Measurements from ENCODE around the gene VASH2. TPM values are rescaled to one million over a fixed set of nuclear protein-coding genes. Genes with fewer than 3 reads are reported as not detected.

Gene VASH2
- total RNA-seq, 4 donors from 2014 or later, result 1.5 TPM; not detected in 3

DNA sequence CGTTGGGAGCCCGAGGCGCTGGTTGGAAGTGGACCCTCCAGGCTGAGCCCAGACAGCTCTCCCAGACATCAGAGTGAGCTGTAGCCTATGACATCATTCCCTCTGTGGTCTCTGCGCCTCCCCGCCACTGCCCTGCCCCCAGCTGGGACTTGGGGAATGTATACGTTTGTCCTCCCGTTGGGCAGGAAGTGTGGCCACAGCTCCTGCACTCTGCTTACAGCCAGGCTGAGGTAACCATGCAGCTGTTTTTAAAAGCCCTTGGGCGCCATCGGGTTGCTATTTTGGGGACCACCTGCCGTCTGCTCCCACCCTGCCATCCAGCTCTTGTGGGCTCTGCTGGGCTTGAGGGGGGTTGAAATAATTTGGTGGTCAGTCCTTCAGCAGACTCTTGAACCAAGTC, 7.8 kb downstream of the VASH2 start:
- no peak for ATAC-seq
- in situ Hi-C loops (cut with MboI; ENCODE audit: low sequenced_read_pairs in 4 of 4), result no loop called here
- H3K4me1 ChIP-seq, result no peaks in the 10 kb centered on the region

DNA sequence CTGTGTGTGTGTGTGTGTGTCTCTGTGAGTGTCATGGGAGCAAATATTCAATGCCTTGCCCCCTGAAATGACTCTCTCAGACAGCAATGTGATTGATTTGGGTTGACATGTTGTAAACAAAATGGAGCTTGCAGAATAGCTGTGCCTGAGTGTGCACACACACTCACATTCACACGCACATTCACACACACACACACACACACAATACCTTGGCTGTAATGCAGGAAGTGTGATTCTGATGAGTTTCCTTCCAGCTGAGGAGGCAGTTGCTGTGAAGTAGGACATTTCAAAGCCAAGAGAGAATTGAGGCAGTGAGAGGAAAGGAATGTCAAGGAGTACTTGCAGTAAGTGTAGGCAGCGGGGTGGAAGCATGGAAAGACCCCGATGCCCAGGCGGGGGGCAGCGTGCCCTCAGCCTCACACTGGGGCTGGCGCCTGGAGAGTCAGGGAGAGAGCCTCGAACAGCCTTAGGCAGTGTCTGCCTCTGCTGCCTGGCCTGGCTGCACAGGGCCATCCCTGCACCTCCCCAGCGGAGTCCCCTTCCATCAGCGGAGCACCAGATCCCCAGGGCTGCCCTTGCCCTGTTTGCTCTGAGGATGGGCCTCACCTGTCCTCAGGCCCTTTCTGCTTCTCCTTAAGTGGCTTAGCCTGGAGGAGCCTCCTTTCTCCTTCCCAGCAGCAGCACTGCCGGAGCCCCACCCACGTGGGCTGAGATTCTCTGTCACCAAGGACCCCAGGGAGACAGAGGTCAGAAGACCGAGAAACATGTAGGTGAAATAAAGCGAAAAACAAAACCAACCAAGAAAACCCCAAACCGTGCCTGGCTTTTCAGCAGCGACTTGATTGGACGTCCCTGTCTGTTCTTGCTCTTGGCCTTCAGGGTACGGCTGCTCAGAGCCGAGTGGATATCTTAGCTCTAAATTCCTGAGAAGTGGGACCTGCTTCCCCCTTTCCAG, 9.2 kb downstream of the VASH2 start:
- Histone ChIP-seq H3K36me3 (no peaks in the 10 kb centered on the region), H3K4me3 (no peak overlapping the region), H3K27ac (no peak overlapping the region), H3K4me1 (no peaks in the 10 kb centered on the region), H3K27me3 (no peaks in the 10 kb centered on the region), H3K9me3 (no peaks in the 10 kb centered on the region)
- DNase-seq (no peak), ATAC-seq (no peak)
- no peak for TF ChIP-seq POLR2A (IDR thresholded peaks at IDR 0.05)
- TF ChIP-seq, protein P1, sequence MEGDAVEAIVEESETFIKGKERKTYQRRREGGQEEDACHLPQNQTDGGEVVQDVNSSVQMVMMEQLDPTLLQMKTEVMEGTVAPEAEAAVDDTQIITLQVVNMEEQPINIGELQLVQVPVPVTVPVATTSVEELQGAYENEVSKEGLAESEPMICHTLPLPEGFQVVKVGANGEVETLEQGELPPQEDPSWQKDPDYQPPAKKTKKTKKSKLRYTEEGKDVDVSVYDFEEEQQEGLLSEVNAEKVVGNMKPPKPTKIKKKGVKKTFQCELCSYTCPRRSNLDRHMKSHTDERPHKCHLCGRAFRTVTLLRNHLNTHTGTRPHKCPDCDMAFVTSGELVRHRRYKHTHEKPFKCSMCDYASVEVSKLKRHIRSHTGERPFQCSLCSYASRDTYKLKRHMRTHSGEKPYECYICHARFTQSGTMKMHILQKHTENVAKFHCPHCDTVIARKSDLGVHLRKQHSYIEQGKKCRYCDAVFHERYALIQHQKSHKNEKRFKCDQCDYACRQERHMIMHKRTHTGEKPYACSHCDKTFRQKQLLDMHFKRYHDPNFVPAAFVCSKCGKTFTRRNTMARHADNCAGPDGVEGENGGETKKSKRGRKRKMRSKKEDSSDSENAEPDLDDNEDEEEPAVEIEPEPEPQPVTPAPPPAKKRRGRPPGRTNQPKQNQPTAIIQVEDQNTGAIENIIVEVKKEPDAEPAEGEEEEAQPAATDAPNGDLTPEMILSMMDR (IDR thresholded peaks at IDR 0.05 in 4 of 5, conservative IDR thresholded peaks at IDR 0.05 in 1 of 5), result no peak
- in situ Hi-C loops (cut with MboI; ENCODE audit: low sequenced_read_pairs in 4 of 4) (no loop called here), intact Hi-C loops (cut with DNase I; ENCODE audit: low total_unique reads) (no loop called here)

More for the DNA sequence above, 7.8 kb downstream of the VASH2 start:
- TF ChIP-seq, protein P1 (IDR thresholded peaks at IDR 0.05 in 4 of 5, conservative IDR thresholded peaks at IDR 0.05 in 1 of 5), result no peak
- TF ChIP-seq POLR2A (IDR thresholded peaks at IDR 0.05), result no peak
- intact Hi-C loops (cut with DNase I; ENCODE audit: low total_unique reads), result no loop called here
- Histone ChIP-seq H3K9me3 (no peaks in the 10 kb centered on the region), H3K4me3 (no peak overlapping the region), H3K36me3 (no peaks in the 10 kb centered on the region), H3K27me3 (no peaks in the 10 kb centered on the region), H3K27ac (no peak overlapping the region)
- DNase-seq, result no peak

DNA sequence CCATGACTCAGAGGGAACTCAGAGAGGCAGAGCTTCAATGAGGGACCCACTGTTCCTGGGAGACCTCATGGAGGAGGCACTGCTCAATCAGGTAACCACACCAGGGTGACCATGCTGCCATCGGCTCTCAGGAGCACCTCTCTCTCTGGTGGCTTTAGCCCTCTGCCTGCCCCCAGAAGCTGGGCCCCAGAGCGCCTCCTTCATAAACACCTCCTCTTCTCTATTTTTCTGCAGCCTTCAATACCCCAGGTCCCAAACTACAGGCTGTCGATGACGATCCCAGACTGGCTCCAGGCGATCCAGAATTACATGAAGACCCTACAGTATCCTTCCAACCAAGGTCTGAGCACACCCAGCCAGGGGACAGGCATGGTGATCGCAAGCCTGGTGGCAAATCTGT, 10.6 kb downstream of the VASH2 start:
- in situ Hi-C loops (cut with MboI; ENCODE audit: low sequenced_read_pairs in 4 of 4) (no loop called here), intact Hi-C loops (cut with DNase I; ENCODE audit: low total_unique reads) (no loop called here)
- DNase-seq, result no peak
- H3K27ac ChIP-seq, result no peak overlapping the region
- TF ChIP-seq, protein P1 (IDR thresholded peaks at IDR 0.05 in 4 of 5, conservative IDR thresholded peaks at IDR 0.05 in 1 of 5), result no peak
- no peak for TF ChIP-seq POLR2A (IDR thresholded peaks at IDR 0.05)
- H3K27me3 ChIP-seq, result no peaks in the 10 kb centered on the region
- no peak overlapping the region for H3K4me3 ChIP-seq
- H3K9me3 ChIP-seq, result no peaks in the 10 kb centered on the region
- no peak for ATAC-seq
- no peaks in the 10 kb centered on the region for H3K36me3 ChIP-seq
- H3K4me1 ChIP-seq, result no peaks in the 10 kb centered on the region

DNA sequence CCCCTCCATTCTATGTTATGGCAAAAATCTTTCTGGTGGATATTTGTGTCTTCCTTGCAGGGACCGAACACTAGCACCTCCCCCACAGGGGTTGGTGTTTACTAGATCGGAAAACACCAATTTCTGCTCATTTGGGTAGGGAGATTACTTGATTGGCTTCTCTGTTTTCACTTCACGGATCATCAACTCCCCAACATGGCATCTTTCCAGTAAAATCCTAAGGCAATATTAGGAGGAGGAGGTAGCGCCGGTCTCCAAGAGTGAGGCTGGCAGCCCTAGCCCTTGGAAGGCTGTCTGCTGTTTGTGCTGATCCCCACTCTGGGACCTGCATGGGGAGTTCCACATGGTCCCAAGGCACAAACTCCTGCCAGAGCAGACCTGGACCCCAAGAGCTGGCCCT, 12.2 kb downstream of the VASH2 start:
- DNase-seq, result no peak
- H3K4me3 ChIP-seq, result no peak overlapping the region
- no peak for ATAC-seq
- TF ChIP-seq POLR2A (IDR thresholded peaks at IDR 0.05), result no peak
- TF ChIP-seq, protein P1 (IDR thresholded peaks at IDR 0.05 in 4 of 5, conservative IDR thresholded peaks at IDR 0.05 in 1 of 5), result no peak
- no peaks in the 10 kb centered on the region for H3K36me3 ChIP-seq
- intact Hi-C loops (cut with DNase I; ENCODE audit: low total_unique reads) (no loop called here), in situ Hi-C loops (cut with MboI; ENCODE audit: low sequenced_read_pairs in 4 of 4) (no loop called here)
- H3K27me3 ChIP-seq, result no peaks in the 10 kb centered on the region
- no peak overlapping the region for H3K27ac ChIP-seq
- no peaks in the 10 kb centered on the region for H3K9me3 ChIP-seq
- H3K4me1 ChIP-seq, result no peaks in the 10 kb centered on the region

Measured in gastrocnemius medialis (tissue), 4 donors.